HepG2 (cell line): ENCODE data around the gene P2RY2. TPM values are rescaled to one million over a fixed set of nuclear protein-coding genes. Genes with fewer than 3 reads are reported as not detected.

Source experiments
- ATAC-seq: fragments of 200-7000 bp; cut with Tn5 transposase; 3 replicates; pipeline ENCODE4 v1.9.1; 2020; ENCODE audit warnings: mild to moderate bottlenecking, moderate library complexity
- BruUV-seq: library from RNA; stranded (reverse); fragments of 400-500 nt; replicated peaks from 2 replicates; lab custom pipeline; 2021; lab: Mats Ljungman, UMichigan
- CTCF ChIA-PET: fragments of 300-600 bp; formaldehyde crosslinking; extraction: SDS; loops from one replicate; lab custom pipeline; 2021; ENCODE audit warnings: low total read pairs, inconsistent platforms, low intra/inter-chr PET ratio; lab: Yijun Ruan, JAX
- POLR2A ChIA-PET: fragments of 350-600 bp; sonication (Branson Sonifier 250); formaldehyde crosslinking; loops from one replicate; lab custom pipeline; 2020; ENCODE audit warnings: antibody characterized with exemption, inconsistent platforms; lab: Yijun Ruan, JAX
- DNase-seq: peaks from one replicate; pipeline ENCODE4 v3.0.0-alpha.2; 2015; ENCODE audit warnings: low spot score
- FAIRE-seq: peaks from 3 replicates; lab custom pipeline; 2011; peaks lifted over from hg19 to GRCh38; lab: Jason Lieb, UNC
- H2AFZ ChIP-seq: one replicate; pipeline ENCODE4 v1.6.1; 2011; ENCODE audit warnings: low read length, inconsistent platforms
- H3K27ac ChIP-seq: fragments of 300-600 bp; 3 replicates; pipeline ENCODE4 v1.8.0; 2011; ENCODE audit warnings: mixed run types, mild to moderate bottlenecking, mixed read lengths, low read length, inconsistent platforms; ENCODE audit not compliant: insufficient read depth; ENCODE audit errors: extremely low read length
- H3K27me3 ChIP-seq, 2 experiments: fragments of 200-600 bp in 1 of 2; 2 replicates in 1 of 2; 3 replicates in 1 of 2; pipeline versions ENCODE4 v1.6.0 to v1.8.0; 2011; ENCODE audit warnings: low read length in 2 of 2, mild to moderate bottlenecking in 2 of 2, moderate library complexity in 2 of 2, inconsistent platforms in 1 of 2; ENCODE audit not compliant: insufficient read depth in 2 of 2, control insufficient read depth in 1 of 2
- H3K36me3 ChIP-seq, 2 experiments: fragments of 200-600 bp in 1 of 2; replicated peaks in 1 of 2; 2 replicates in 1 of 2; 3 replicates in 1 of 2; pipeline versions ENCODE4 v1.5.1 to v1.8.0; 2011; ENCODE audit warnings: low read length in 2 of 2, inconsistent platforms in 1 of 2; ENCODE audit not compliant: insufficient read depth in 2 of 2, control insufficient read depth in 1 of 2
- H3K4me1 ChIP-seq: 2 replicates; pipeline ENCODE4 v1.5.1; 2012; ENCODE audit warnings: low read length, inconsistent platforms; ENCODE audit not compliant: insufficient read depth
- H3K4me2 ChIP-seq: 2 replicates; pipeline ENCODE4 v1.6.0; 2011; ENCODE audit warnings: low read depth, low read length, inconsistent platforms
- H3K4me3 ChIP-seq, 3 experiments: fragments of 200-600 bp in 1 of 3; sonication (generic), shearing (Covaris generic) in 1 of 3; replicated peaks in 1 of 3; 2 replicates each; pipeline ENCODE4 v1.5.1; 2011 to 2016; ENCODE audit warnings: low read length in 3 of 3, inconsistent platforms in 2 of 3, low read depth in 2 of 3, mild to moderate bottlenecking in 2 of 3, control low read depth in 1 of 3, mixed read lengths in 1 of 3; ENCODE audit not compliant: insufficient read depth in 1 of 3
- H3K79me2 ChIP-seq: one replicate; pipeline ENCODE4 v1.6.1; 2011; ENCODE audit warnings: low read length, inconsistent platforms; ENCODE audit not compliant: insufficient read depth
- H3K9ac ChIP-seq: 2 replicates; pipeline ENCODE4 v1.6.0; 2011; ENCODE audit warnings: mild to moderate bottlenecking, low read depth, low read length, inconsistent platforms; ENCODE audit not compliant: insufficient read depth
- H3K9me3 ChIP-seq: 2 replicates; pipeline ENCODE4 v1.5.1; 2012; ENCODE audit warnings: mild to moderate bottlenecking, low read length
- H4K20me1 ChIP-seq: 2 replicates; pipeline ENCODE4 v1.6.0; 2011; ENCODE audit warnings: inconsistent platforms, mild to moderate bottlenecking, low read length, moderate library complexity; ENCODE audit not compliant: insufficient read depth
- ATF1 ChIP-seq: IDR thresholded peaks from 2 replicates; pipeline ENCODE4 v1.6.1; 2016; ENCODE audit warnings: mild to moderate bottlenecking, control low read depth
- CBX5 ChIP-seq: sonication (generic); formaldehyde crosslinking; IDR thresholded peaks from 2 replicates; pipeline ENCODE4 v1.4.0; 2020; ENCODE audit warnings: missing genetic modification reagents, borderline replicate concordance
- FLYWCH1 ChIP-seq: sonication (generic); formaldehyde crosslinking; IDR thresholded peaks from 2 replicates; pipeline ENCODE4 v1.8.1; 2023; ENCODE audit warnings: mild to moderate bottlenecking, missing genetic modification reagents
- HOXD1 ChIP-seq: sonication (generic); formaldehyde crosslinking; IDR thresholded peaks from 2 replicates; pipeline ENCODE4 v1.5.0; 2020; ENCODE audit warnings: missing genetic modification reagents
- NFYB ChIP-seq: sonication (generic); formaldehyde crosslinking; IDR thresholded peaks from 2 replicates; pipeline ENCODE4 v1.4.0; 2020; ENCODE audit warnings: missing genetic modification reagents
- U2AF2 ChIP-seq: fragments of 200-400 bp; formaldehyde crosslinking; IDR thresholded peaks from 2 replicates; pipeline ENCODE4 v1.6.1; 2017; ENCODE audit warnings: low read depth, mild to moderate bottlenecking, low read length
- YEATS2 ChIP-seq: sonication (generic); formaldehyde crosslinking; IDR thresholded peaks from 2 replicates; pipeline ENCODE4 v1.4.0; 2020; ENCODE audit warnings: missing genetic modification reagents, borderline replicate concordance
- ZBTB4 ChIP-seq: sonication (generic); formaldehyde crosslinking; IDR thresholded peaks from 2 replicates; pipeline ENCODE4 v1.4.0; 2020; ENCODE audit warnings: missing genetic modification reagents, mild to moderate bottlenecking, borderline replicate concordance
- ZNF33A ChIP-seq: sonication (generic); formaldehyde crosslinking; IDR thresholded peaks from 2 replicates; pipeline ENCODE4 v1.5.1; 2020; ENCODE audit warnings: missing genetic modification reagents, mild to moderate bottlenecking, moderate library complexity, borderline replicate concordance
- ZNF556 ChIP-seq: sonication (generic); formaldehyde crosslinking; IDR thresholded peaks from 2 replicates; pipeline ENCODE4 v1.4.0; 2020; ENCODE audit warnings: mild to moderate bottlenecking, missing genetic modification reagents, borderline replicate concordance
- ZNF607 ChIP-seq: sonication (generic); formaldehyde crosslinking; IDR thresholded peaks from 2 replicates; pipeline ENCODE4 v1.5.1; 2020; ENCODE audit warnings: missing genetic modification reagents, mild to moderate bottlenecking, borderline replicate concordance
- WGBS: methylation state at CpG from one replicate; pipeline ENCODE4 v1.1.6; 2017; ENCODE audit warnings: low lambda C conversion rate; 5-methylcytosine and 5-hydroxymethylcytosine counted together
- in situ Hi-C: cut with HindIII; loops from 2 replicates; pipeline ENCODE4 v1.10.0; 2017; ENCODE audit warnings: low pct_unique_long_range_greater_than_20kb; ENCODE audit not compliant: extremely low pct_ligation_motif_present
- intact Hi-C: fragments of 100-400 bp; cut with micrococcal nuclease; formaldehyde crosslinking; loops from one replicate; pipeline ENCODE4 v1.10.0; 2022; ENCODE audit not compliant: unreplicated experiment
- polyA plus RNA-seq, 8 experiments: library from polyadenylated mRNA; depleted of rRNA in 3 of 8; stranded (reverse) in 7 of 8; unstranded in 1 of 8; fragments of >200 nt; fragmentation: Illumina TruSeq in 4 of 8; extraction: Trizol in 4 of 8; gene quantifications; 2 replicates each; pipeline versions ENCODE4 v1.2.1 to v1.2.3, GENCODE V29; 2011 to 2016; ENCODE audit warnings: low read depth in 4 of 8, missing spikeins in 1 of 8, mixed read lengths in 1 of 8; ENCODE audit not compliant: insufficient read depth in 1 of 8
- total RNA-seq, 5 experiments: library from RNA; depleted of rRNA; stranded (reverse); fragments of >200 nt; fragmentation: Illumina TruSeq; extraction: Trizol; gene quantifications; 2 replicates each; pipeline ENCODE4 v1.2.3, GENCODE V29; 2016; ENCODE audit warnings: low read depth in 1 of 5

P2RY2 gene
- total and polyA plus RNA-seq, 2 of the 13 experiments (the other 11 are each of a cell fraction or from before 2014, with no cell fraction given) = 0.95 to 3.1 TPM

GRCh38 chr11:73209892-73210291, 8.2 kb upstream of the P2RY2 start (continued):
- TF ChIP-seq ZBTB4 (CRISPR knock-in tag) = no peak
- no peak for TF ChIP-seq FLYWCH1 (CRISPR knock-in tag)
- TF ChIP-seq ATF1 (CRISPR knock-in tag) = no peak
- no peak for TF ChIP-seq ZNF33A
- no peak for TF ChIP-seq CBX5 (CRISPR knock-in tag)
- TF ChIP-seq ZNF556 (CRISPR knock-in tag) = no peak

GRCh38 chr11:73210916-73211667, 7.0 kb upstream of the P2RY2 start:
- POLR2A ChIA-PET = no interaction called here
- intact Hi-C loops = no loop called here
- BruUV-seq = no TSS peak

More at GRCh38 chr11:73210916-73211667, 7.0 kb upstream of the P2RY2 start:
- H3K4me2 ChIP-seq = no peak overlapping the region
- TF ChIP-seq HOXD1 (no peak), U2AF2 (peak; percentile 77; the same call in 1 of the 2 replicates), ZNF607 (CRISPR knock-in tag) (no peak), YEATS2 (CRISPR knock-in tag) (no peak), NFYB (CRISPR knock-in tag) (no peak)
- TF ChIP-seq, all 625 proteins: peak for 1
- Histone ChIP-seq H3K36me3 (no peaks in the 10 kb centered on the region), H3K4me1 (peaks cover 22% of the 10 kb centered on the region), H3K79me2 (no peaks in the 10 kb centered on the region), H3K27me3 (no peaks in the 10 kb centered on the region; a peak in 2 of 5 replicates), H3K9me3 (no peaks in the 10 kb centered on the region), H2AFZ (no peak overlapping the region), H3K4me3 (no peak overlapping the region), H3K27ac (no peak overlapping the region), H4K20me1 (no peaks in the 10 kb centered on the region), H3K9ac (no peak overlapping the region)
- DNase-seq = no peak
- in situ Hi-C loops = no loop called here
- no peak for ATAC-seq
- 51% methylated on average over 4 of the region's 4 CpGs for WGBS
- FAIRE-seq = no peak
- CTCF ChIA-PET = no interaction called here
